ENCODE results near the gene DMRT2. TPM values are rescaled to one million over a fixed set of nuclear protein-coding genes. Genes with fewer than 3 reads are reported as not detected.

Gene DMRT2
- total RNA-seq, 4 donors from 2014 or later: 0.99 to 1.3 TPM; not detected in 2

DNA sequence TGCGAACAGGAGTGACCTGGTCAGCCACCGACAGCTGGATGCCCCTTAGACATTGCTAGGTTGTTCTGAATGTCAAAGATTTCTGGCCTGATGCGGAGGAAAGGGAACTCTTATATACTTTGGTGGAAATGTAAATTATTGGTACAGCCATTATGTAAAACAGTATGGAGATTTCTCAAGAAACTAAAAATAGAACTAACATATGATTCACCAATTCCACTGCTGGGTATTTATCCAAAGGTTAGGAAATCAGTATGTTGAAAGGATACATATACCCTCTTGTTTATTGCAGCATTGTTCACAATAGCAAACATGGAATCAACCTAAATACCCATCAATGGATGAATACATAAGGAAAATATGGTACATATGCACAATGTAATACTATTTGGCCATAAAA is 41.9 kb upstream of the DMRT2 start:
- no peak overlapping the region for H3K27ac ChIP-seq
- H3K9me3 ChIP-seq: no peaks in the 10 kb centered on the region
- H3K4me3 ChIP-seq: no peak overlapping the region
- 84 to 93% methylated on average over 3 of the region's 3 CpGs for WGBS, 2 donors
- H3K27me3 ChIP-seq: peaks cover 0 to 26% (median 0%) of the 10 kb centered on the region in 4 donors
- no peak for DNase-seq
- H3K4me1 ChIP-seq: peaks cover 0 to 22% (median 3%) of the 10 kb centered on the region in 3 donors
- H3K36me3 ChIP-seq: no peaks in the 10 kb centered on the region
- intact Hi-C loops (cut with DNase I): loop anchor here (5.0 kb wide), 1 partner anchor 116 kb away; no protein-coding TSS in a partner anchor
- TF ChIP-seq CTCF (IDR thresholded peaks at IDR 0.05) (no peak), POLR2A (IDR thresholded peaks at IDR 0.05) (no peak)

DNA sequence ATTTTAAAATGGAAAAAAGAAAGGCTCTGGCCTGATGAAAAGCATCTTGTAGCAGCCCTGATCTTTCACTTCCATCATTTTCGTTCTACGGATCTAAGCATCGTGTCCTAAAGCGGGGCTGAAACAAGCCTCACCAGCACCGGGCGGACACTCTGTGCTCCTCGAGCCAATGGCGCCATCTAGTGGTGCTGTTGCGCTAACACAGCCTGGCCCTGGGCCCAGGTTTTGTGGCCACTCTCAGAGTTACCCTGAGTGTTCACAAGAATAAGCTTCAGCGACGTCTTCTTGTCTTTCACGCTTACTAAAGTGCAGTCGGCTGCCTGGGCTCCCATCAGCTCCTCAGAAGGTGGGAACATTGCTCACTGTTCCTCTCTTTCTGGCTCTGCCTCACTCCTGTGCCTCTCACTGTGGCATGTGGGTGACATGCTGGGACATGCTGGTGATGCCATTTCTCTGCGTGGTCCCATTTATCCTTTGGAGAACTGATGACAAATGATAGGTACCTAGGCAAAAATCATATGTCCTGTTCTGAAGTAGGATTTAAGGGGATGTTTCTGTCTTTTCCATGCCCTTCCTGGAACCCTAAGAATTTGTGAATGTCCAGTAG is 41.0 kb upstream of the DMRT2 start:
- Histone ChIP-seq H3K27ac (no peak overlapping the region), H3K36me3 (no peaks in the 10 kb centered on the region), H3K27me3 (peaks cover 0 to 26% (median 0%) of the 10 kb centered on the region in 4 donors), H3K4me1 (peaks cover 0 to 22% (median 3%) of the 10 kb centered on the region in 3 donors), H3K4me3 (no peak overlapping the region), H3K9me3 (no peaks in the 10 kb centered on the region)
- DNase-seq: peak; percentile 9
- WGBS, 2 donors: 6% methylated on average over 14 of the region's 14 CpGs
- intact Hi-C loops (cut with DNase I): loop anchor here (5.0 kb wide), 1 partner anchor 117 kb away; no protein-coding TSS in a partner anchor
- TF ChIP-seq CTCF (IDR thresholded peaks at IDR 0.05) (peak; percentile 84 to 97 (median 95)), POLR2A (IDR thresholded peaks at IDR 0.05) (no peak)

DNA sequence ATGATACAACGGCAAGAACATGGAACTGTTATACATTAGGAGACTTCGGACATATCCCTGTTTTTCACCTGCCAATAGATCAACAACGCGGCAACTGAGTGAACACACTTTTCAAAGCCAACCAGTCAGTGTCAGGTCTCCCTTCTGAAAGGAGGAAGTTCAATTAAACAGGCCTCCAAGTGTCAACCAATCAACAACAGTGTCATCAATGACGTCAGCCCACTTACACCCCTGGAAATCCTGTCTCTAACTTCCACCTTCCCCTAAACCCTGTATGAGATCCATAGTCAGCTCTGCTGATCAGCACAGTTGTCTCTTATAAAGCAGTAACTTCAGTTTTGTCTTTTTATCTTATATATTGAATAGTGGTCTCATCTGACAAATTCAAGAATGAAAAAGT is 37.1 kb upstream of the DMRT2 start:
- no peak for TF ChIP-seq POLR2A (IDR thresholded peaks at IDR 0.05)
- TF ChIP-seq CTCF (IDR thresholded peaks at IDR 0.05): no peak
- no peak overlapping the region for H3K4me3 ChIP-seq
- no peaks in the 10 kb centered on the region for H3K36me3 ChIP-seq
- no peak for DNase-seq
- 74% methylated on average over 5 of the region's 5 CpGs for WGBS, 2 donors
- peaks cover 0 to 22% (median 3%) of the 10 kb centered on the region in 3 donors for H3K4me1 ChIP-seq
- H3K9me3 ChIP-seq: no peaks in the 10 kb centered on the region
- peaks cover 0 to 17% (median 0%) of the 10 kb centered on the region in 4 donors for H3K27me3 ChIP-seq
- H3K27ac ChIP-seq: no peak overlapping the region
- intact Hi-C loops (cut with DNase I): no loop called here

GRCh38 chr9:1014225-1014624 is 35.9 kb upstream of the DMRT2 start:
- intact Hi-C loops (cut with DNase I): no loop called here
- H3K27ac ChIP-seq: no peak overlapping the region
- no peak for TF ChIP-seq POLR2A (IDR thresholded peaks at IDR 0.05)
- no peak for TF ChIP-seq CTCF (IDR thresholded peaks at IDR 0.05)
- no peaks in the 10 kb centered on the region for H3K36me3 ChIP-seq
- no peak for DNase-seq
- peaks cover 0 to 18% (median 3%) of the 10 kb centered on the region in 3 donors for H3K4me1 ChIP-seq
- no peaks in the 10 kb centered on the region for H3K9me3 ChIP-seq
- no peak overlapping the region for H3K4me3 ChIP-seq
- H3K27me3 ChIP-seq: peaks cover 0 to 22% (median 0%) of the 10 kb centered on the region in 4 donors
- WGBS, 2 donors: 77 to 78% methylated on average over 4 of the region's 4 CpGs

DNA sequence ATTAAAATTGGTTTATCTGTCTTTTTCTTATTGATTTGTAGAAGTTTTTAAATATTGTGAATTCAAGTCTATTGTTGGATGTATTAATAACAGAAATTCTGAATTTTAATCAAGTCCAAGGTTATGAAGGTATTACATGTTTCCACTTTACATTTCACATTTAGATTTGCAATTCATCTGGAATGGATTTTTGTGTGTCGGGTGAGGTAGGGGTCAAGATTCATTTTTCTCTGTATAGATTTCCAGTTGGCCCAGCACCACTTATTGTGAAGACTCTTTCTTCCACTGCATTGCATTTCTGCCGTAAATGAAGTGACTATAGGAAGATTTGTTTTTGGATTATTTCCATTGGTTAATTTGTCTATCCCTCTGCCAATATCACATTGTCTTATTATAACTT is 35.5 kb upstream of the DMRT2 start:
- peaks cover 0 to 16% (median 0%) of the 10 kb centered on the region in 3 donors for H3K4me1 ChIP-seq
- H3K36me3 ChIP-seq: no peaks in the 10 kb centered on the region
- intact Hi-C loops (cut with DNase I): no loop called here
- H3K27me3 ChIP-seq: peaks cover 0 to 19% (median 0%) of the 10 kb centered on the region in 4 donors
- H3K27ac ChIP-seq: no peak overlapping the region
- no peak for TF ChIP-seq POLR2A (IDR thresholded peaks at IDR 0.05)
- WGBS, 2 donors: 85 to 92% methylated on average over 2 of the region's 2 CpGs
- H3K4me3 ChIP-seq: no peak overlapping the region
- DNase-seq: no peak
- H3K9me3 ChIP-seq: no peaks in the 10 kb centered on the region
